B cell (primary cell): Measurements from ENCODE around the gene NAA35. TPM values are rescaled to one million over a fixed set of nuclear protein-coding genes. Genes with fewer than 3 reads are reported as not detected.

Experiments used
- ATAC-seq: fragments of 200-7000 bp; cut with Tn5 transposase; one replicate; pipeline ENCODE4 v1.10.0; 2021; ENCODE audit warnings: low read depth, mild to moderate bottlenecking, moderate number of reproducible peaks, moderate library complexity
- CTCF ChIA-PET: fragments of 350-600 bp; sonication (Branson Sonifier 250); formaldehyde crosslinking; loops from one replicate; lab custom pipeline; 2021; ENCODE audit warnings: antibody characterized with exemption, inconsistent platforms; lab: Charles Lee
- POLR2A ChIA-PET: fragments of 350-600 bp; sonication (Branson Sonifier 250); formaldehyde crosslinking; loops from one replicate; lab custom pipeline; 2021; ENCODE audit warnings: antibody characterized with exemption; lab: Charles Lee
- DNase-seq: peaks from one replicate; pipeline ENCODE4 v3.0.0; 2013
- H2AFZ ChIP-seq: 2 replicates; pipeline ENCODE4 v1.6.1; 2012; ENCODE audit warnings: mild to moderate bottlenecking, low read depth, low read length; ENCODE audit not compliant: insufficient read depth, poor library complexity, severe bottlenecking
- H3K27ac ChIP-seq, 2 donors: 1 replicate in 1 of 2; 2 replicates in 1 of 2; pipeline ENCODE4 v1.5.1; 2012 to 2013; ENCODE audit warnings: low read length in 2 of 2, mild to moderate bottlenecking in 2 of 2, moderate library complexity in 1 of 2
- H3K27me3 ChIP-seq, 4 experiments: fragments of 200-600 bp in 1 of 4; sonication (generic) in 1 of 4; replicated peaks in 1 of 4; 1 replicate in 2 of 4; 2 replicates in 2 of 4; pipeline versions ENCODE4 v1.6.1 to v1.7.0; 2013 to 2016; ENCODE audit warnings: low read length in 3 of 4, mild to moderate bottlenecking in 2 of 4, mixed read lengths in 1 of 4, moderate library complexity in 1 of 4; ENCODE audit not compliant: insufficient read depth in 4 of 4, control insufficient read depth in 3 of 4; ENCODE audit errors: control extremely low read depth in 1 of 4
- H3K36me3 ChIP-seq, 2 experiments: replicated peaks in 1 of 2; 1 replicate in 1 of 2; 2 replicates in 1 of 2; pipeline versions ENCODE4 v1.6.1 to v1.7.1; 2013; ENCODE audit warnings: low read length in 1 of 2; ENCODE audit not compliant: insufficient read depth in 2 of 2, control insufficient read depth in 1 of 2; ENCODE audit errors: control extremely low read depth in 1 of 2, extremely low read depth in 1 of 2
- H3K4me1 ChIP-seq, 2 donors: fragments of 200-600 bp in 1 of 2; sonication (generic) in 1 of 2; 1 replicate in 1 of 2; 2 replicates in 1 of 2; pipeline versions ENCODE4 v1.5.1 to v1.6.1; 2013 to 2017; ENCODE audit warnings: low read length in 2 of 2; ENCODE audit not compliant: control insufficient read depth in 2 of 2, insufficient read depth in 2 of 2
- H3K4me2 ChIP-seq: replicated peaks from 2 replicates; pipeline ENCODE3; 2012; ENCODE audit warnings: mild to moderate bottlenecking, low read depth, low read length; ENCODE audit not compliant: poor library complexity, severe bottlenecking
- H3K4me3 ChIP-seq, 5 experiments: fragments of 200-600 bp in 1 of 5; sonication (generic) in 1 of 5; 1 replicate in 3 of 5; 2 replicates in 2 of 5; pipeline versions ENCODE4 v1.5.1 to v1.7.0; 2011 to 2016; ENCODE audit warnings: low read length in 4 of 5, mild to moderate bottlenecking in 4 of 5, low read depth in 2 of 5, control low read depth in 1 of 5, moderate library complexity in 1 of 5; ENCODE audit not compliant: insufficient read depth in 1 of 5; ENCODE audit errors: control extremely low read depth in 1 of 5, extremely low read depth in 1 of 5
- H3K79me2 ChIP-seq: fragments of 200-600 bp; sonication (generic); one replicate; pipeline ENCODE4 v1.6.0; 2016; ENCODE audit warnings: low read length; ENCODE audit not compliant: control insufficient read depth, insufficient read depth
- H3K9ac ChIP-seq: fragments of 200-600 bp; sonication (generic); 2 replicates; pipeline ENCODE4 v1.6.1; 2017; ENCODE audit warnings: mild to moderate bottlenecking, low read length, moderate library complexity
- H3K9me3 ChIP-seq, 3 donors: one replicate each; pipeline versions ENCODE4 v1.6.1 to v1.7.1; 2013; ENCODE audit warnings: low read length in 2 of 3; ENCODE audit not compliant: control insufficient read depth in 2 of 3, insufficient read depth in 1 of 3; ENCODE audit errors: control extremely low read depth in 1 of 3
- H4K20me1 ChIP-seq: 2 replicates; pipeline ENCODE4 v1.6.0; 2012; ENCODE audit warnings: mild to moderate bottlenecking, low read length; ENCODE audit not compliant: insufficient read depth, control insufficient read depth, poor library complexity, severe bottlenecking
- H3K27ac Mint-ChIP-seq: one replicate; pipeline ENCODE4 v1.8.0; 2021; ENCODE audit warnings: mixed read lengths
- H3K27me3 Mint-ChIP-seq: one replicate; pipeline ENCODE4 v1.8.0; 2021; ENCODE audit warnings: mixed read lengths
- H3K4me1 Mint-ChIP-seq: one replicate; pipeline ENCODE4 v1.8.0; 2021; ENCODE audit warnings: mixed read lengths
- H3K4me3 Mint-ChIP-seq: one replicate; pipeline ENCODE4 v1.8.0; 2021; ENCODE audit warnings: mixed read lengths
- H3K9me3 Mint-ChIP-seq: one replicate; pipeline ENCODE4 v1.8.0; 2022; ENCODE audit warnings: mixed read lengths; ENCODE audit not compliant: insufficient read depth
- CTCF ChIP-seq: fragments of 200-600 bp; IDR thresholded peaks from one replicate; pipeline ENCODE4 v1.8.0; 2022; ENCODE audit warnings: antibody characterized with exemption, mild to moderate bottlenecking
- EZH2 ChIP-seq: IDR thresholded peaks from 2 replicates; pipeline ENCODE4 v1.6.1; 2012; ENCODE audit warnings: borderline replicate concordance, low read depth, mild to moderate bottlenecking, moderate library complexity, low read length; ENCODE audit not compliant: insufficient read depth, poor library complexity, severe bottlenecking
- WGBS: methylation state at CpG from one replicate; pipeline ENCODE4 v1.1.5; 2013; ENCODE audit warnings: missing lambda C conversion rate; ENCODE audit not compliant: insufficient coverage; 5-methylcytosine and 5-hydroxymethylcytosine counted together
- intact Hi-C: fragments of 100-400 bp; cut with micrococcal nuclease; formaldehyde crosslinking; loops from one replicate; pipeline ENCODE4 v1.10.0; 2022
- polyA plus RNA-seq: library from polyadenylated mRNA; depleted of rRNA; stranded (reverse); fragments of >200 nt; gene quantifications from 2 replicates; pipeline ENCODE4 v1.2.3, GENCODE V29; 2012
- total RNA-seq, 2 donors: library from RNA; stranded (reverse); fragments of 120-200 nt in 1 of 2; gene quantifications; 1 replicate in 1 of 2; 2 replicates in 1 of 2; pipeline versions ENCODE4 v1.2.3 to v1.2.4, GENCODE V29; 2013 to 2022

NAA35 gene
- total and polyA plus RNA-seq, 2 donors (not counting 1 experiment from before 2014, with no cell fraction given), result 4.5 to 26.2 TPM

GRCh38 chr9:86035827-86036440 lies 95.0 kb downstream of the NAA35 start:
- Mint-ChIP-seq H3K9me3 (no peaks in the 10 kb centered on the region), H3K4me1 (no peaks in the 10 kb centered on the region), H3K27ac (no peak overlapping the region), H3K27me3 (no peaks in the 10 kb centered on the region), H3K4me3 (no peak overlapping the region)
- Histone ChIP-seq H3K4me2 (no peak overlapping the region), H3K27ac (no peak overlapping the region), H3K36me3 (no peaks in the 10 kb centered on the region), H2AFZ (no peak overlapping the region), H3K4me3 (no peak overlapping the region), H3K9me3 (no peaks in the 10 kb centered on the region), H3K79me2 (no peaks in the 10 kb centered on the region), H3K9ac (no peak overlapping the region), H4K20me1 (no peaks in the 10 kb centered on the region), H3K27me3 (no peaks in the 10 kb centered on the region), H3K4me1 (no peaks in the 10 kb centered on the region)
- CTCF ChIA-PET, result no interaction called here
- ATAC-seq (no peak), DNase-seq (no peak)
- no peak for TF ChIP-seq CTCF
- TF ChIP-seq EZH2, result no peak
- POLR2A ChIA-PET, result no interaction called here
- WGBS, result 92% methylated on average over 12 of the region's 15 CpGs
- intact Hi-C loops, result no loop called here

- no peaks in the 10 kb centered on the region for H3K9me3 Mint-ChIP-seq
- DNase-seq (no peak), ATAC-seq (no peak)
- 100% methylated on average over 6 of the region's 9 CpGs for WGBS
- H3K4me1 ChIP-seq, result no peaks in the 10 kb centered on the region
- no peak overlapping the region for H3K27ac Mint-ChIP-seq
- no peaks in the 10 kb centered on the region for H3K36me3 ChIP-seq
- H3K4me1 Mint-ChIP-seq, result no peaks in the 10 kb centered on the region
- intact Hi-C loops, result no loop called here
- no peaks in the 10 kb centered on the region for H4K20me1 ChIP-seq
- H3K27ac ChIP-seq, result no peak overlapping the region
- H3K4me3 ChIP-seq, result no peak overlapping the region
- no peak for TF ChIP-seq EZH2
- no peak for TF ChIP-seq CTCF
- no peaks in the 10 kb centered on the region for H3K27me3 Mint-ChIP-seq
- no peaks in the 10 kb centered on the region for H3K79me2 ChIP-seq
- CTCF ChIA-PET, result no interaction called here
- H3K4me2 ChIP-seq, result no peak overlapping the region
- no peaks in the 10 kb centered on the region for H3K27me3 ChIP-seq
- POLR2A ChIA-PET, result no interaction called here
- no peak overlapping the region for H2AFZ ChIP-seq
- H3K9me3 ChIP-seq, result no peaks in the 10 kb centered on the region
- H3K4me3 Mint-ChIP-seq, result no peak overlapping the region
- no peak overlapping the region for H3K9ac ChIP-seq
These were observed 95.6 kb downstream of the NAA35 start for GRCh38 chr9:86036555-86036954.
